ENCODE results near the gene AARSD1. TPM values are rescaled to one million over a fixed set of nuclear protein-coding genes. Genes with fewer than 3 reads are reported as not detected.

The AARSD1 gene
- total and polyA plus RNA-seq, 7 donors, result 14.6 to 41.5 (median 22.9) TPM

GRCh38 chr17:42989726-42990652 is 25.7 kb upstream of the AARSD1 start:
- Histone ChIP-seq H3K27me3 (no peaks in the 10 kb centered on the region), H3K4me1 (no peaks in the 10 kb centered on the region), H3K36me3 (peaks cover 38 to 94% (median 53%) of the 10 kb centered on the region in 4 donors), H3K9me3 (no peaks in the 10 kb centered on the region), H3K27ac (no peak overlapping the region), H3K4me3 (no peak overlapping the region)
- intact Hi-C loops (cut with DNase I), result no loop called here
- WGBS, 2 donors, result 87 to 88% methylated on average over 6 of the region's 6 CpGs
- TF ChIP-seq EP300 (IDR thresholded peaks at IDR 0.05) (no peak), POLR2A (IDR thresholded peaks at IDR 0.05) (no peak), CTCF (IDR thresholded peaks at IDR 0.05) (no peak), POLR2AphosphoS5 (IDR thresholded peaks at IDR 0.05) (no peak)
- no peak for DNase-seq

GRCh38 chr17:42989141-42989540 is 24.9 kb upstream of the AARSD1 start:
- no peaks in the 10 kb centered on the region for H3K9me3 ChIP-seq
- H3K4me1 ChIP-seq, result no peaks in the 10 kb centered on the region
- H3K36me3 ChIP-seq, result peaks cover 38 to 94% (median 53%) of the 10 kb centered on the region in 4 donors
- WGBS, 2 donors, result 97 to 98% methylated on average over 5 of the region's 5 CpGs
- intact Hi-C loops (cut with DNase I), result no loop called here
- H3K4me3 ChIP-seq, result no peak overlapping the region
- DNase-seq, result no peak
- H3K27ac ChIP-seq, result no peak overlapping the region
- H3K27me3 ChIP-seq, result no peaks in the 10 kb centered on the region
- TF ChIP-seq CTCF (IDR thresholded peaks at IDR 0.05), result no peak
- no peak for TF ChIP-seq EP300 (IDR thresholded peaks at IDR 0.05)
- TF ChIP-seq POLR2AphosphoS5 (IDR thresholded peaks at IDR 0.05), result no peak
- no peak for TF ChIP-seq POLR2A (IDR thresholded peaks at IDR 0.05)

- H3K4me3 ChIP-seq, result no peak overlapping the region
- H3K27ac ChIP-seq, result no peak overlapping the region
- peaks cover 0 to 18% (median 13%) of the 10 kb centered on the region in 4 donors for H3K4me1 ChIP-seq
- WGBS, 2 donors, result 0 to 55% methylated on average over 1 of the region's 1 CpG
- intact Hi-C loops (cut with DNase I), result no loop called here
- no peak for DNase-seq
- TF ChIP-seq CTCF (IDR thresholded peaks at IDR 0.05) (no peak), EP300 (IDR thresholded peaks at IDR 0.05) (no peak), POLR2A (IDR thresholded peaks at IDR 0.05) (no peak), POLR2AphosphoS5 (IDR thresholded peaks at IDR 0.05) (no peak)
- H3K27me3 ChIP-seq, result no peaks in the 10 kb centered on the region
- H3K9me3 ChIP-seq, result no peaks in the 10 kb centered on the region
- H3K36me3 ChIP-seq, result peaks cover 24 to 55% (median 37%) of the 10 kb centered on the region in 4 donors
These were observed 21.0 kb upstream of the AARSD1 start for GRCh38 chr17:42985225-42985624.

GRCh38 chr17:42982266-42982665 is 18.0 kb upstream of the AARSD1 start:
- Histone ChIP-seq H3K4me3 (no peak overlapping the region), H3K9me3 (no peaks in the 10 kb centered on the region), H3K4me1 (peaks cover 0 to 32% (median 22%) of the 10 kb centered on the region in 4 donors), H3K27ac (peak overlapping the region in 1 of 4 donors; percentile 86), H3K27me3 (no peaks in the 10 kb centered on the region), H3K36me3 (peaks cover 0 to 25% (median 7%) of the 10 kb centered on the region in 4 donors)
- DNase-seq, result no peak
- TF ChIP-seq EP300 (IDR thresholded peaks at IDR 0.05) (no peak), CTCF (IDR thresholded peaks at IDR 0.05) (no peak), POLR2A (IDR thresholded peaks at IDR 0.05) (no peak), POLR2AphosphoS5 (IDR thresholded peaks at IDR 0.05) (no peak)
- intact Hi-C loops (cut with DNase I), result no loop called here
